IMR-90 (cell line): ENCODE results near the gene RAD23B.

Experiments
- CEBPB ChIP-seq: IDR thresholded peaks from 2 replicates; pipeline ENCODE4 v1.6.1; 2012; ENCODE audit warnings: low read depth, low read length, improper control_type of control experiment
- MAFK ChIP-seq: IDR thresholded peaks from 2 replicates; pipeline ENCODE4 v1.6.1; 2012; ENCODE audit warnings: low read depth, low read length, improper control_type of control experiment
- POLR2A ChIP-seq: IDR thresholded peaks from 2 replicates; pipeline ENCODE4 v1.6.1; 2012; ENCODE audit warnings: mild to moderate bottlenecking, low read depth, low read length
- RCOR1 ChIP-seq: IDR thresholded peaks from 2 replicates; pipeline ENCODE4 v1.6.1; 2012; ENCODE audit warnings: mild to moderate bottlenecking, low read length, improper control_type of control experiment; ENCODE audit not compliant: insufficient replicate concordance
- TF ChIP-seq, protein P1 (sequence below): conservative IDR thresholded peaks from 2 replicates; pipeline ENCODE4 v1.5.1; 2012; ENCODE audit warnings: mild to moderate bottlenecking, low read depth, low read length, improper control_type of control experiment

DNA sequence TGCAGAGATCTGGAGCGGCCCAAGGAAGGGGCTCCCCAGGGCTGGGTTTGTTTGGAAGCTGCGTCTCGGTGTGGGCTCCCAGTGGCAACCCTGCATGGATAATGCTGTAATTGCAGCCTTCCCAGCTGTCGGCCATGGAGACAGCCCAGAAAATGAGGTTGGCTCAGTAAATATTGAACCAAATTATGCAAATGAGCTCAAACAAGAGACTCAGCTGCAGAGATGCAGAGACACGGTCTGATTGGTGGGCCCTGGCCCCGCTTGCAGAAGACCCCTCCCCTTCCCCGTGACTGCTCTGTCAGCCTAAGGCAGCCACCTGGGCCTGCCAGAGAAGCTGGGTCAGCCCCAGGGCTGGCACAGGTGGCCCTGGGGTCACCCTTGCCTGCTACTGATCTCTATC lies 75.9 kb downstream of the RAD23B start:
- TF ChIP-seq, protein P1, sequence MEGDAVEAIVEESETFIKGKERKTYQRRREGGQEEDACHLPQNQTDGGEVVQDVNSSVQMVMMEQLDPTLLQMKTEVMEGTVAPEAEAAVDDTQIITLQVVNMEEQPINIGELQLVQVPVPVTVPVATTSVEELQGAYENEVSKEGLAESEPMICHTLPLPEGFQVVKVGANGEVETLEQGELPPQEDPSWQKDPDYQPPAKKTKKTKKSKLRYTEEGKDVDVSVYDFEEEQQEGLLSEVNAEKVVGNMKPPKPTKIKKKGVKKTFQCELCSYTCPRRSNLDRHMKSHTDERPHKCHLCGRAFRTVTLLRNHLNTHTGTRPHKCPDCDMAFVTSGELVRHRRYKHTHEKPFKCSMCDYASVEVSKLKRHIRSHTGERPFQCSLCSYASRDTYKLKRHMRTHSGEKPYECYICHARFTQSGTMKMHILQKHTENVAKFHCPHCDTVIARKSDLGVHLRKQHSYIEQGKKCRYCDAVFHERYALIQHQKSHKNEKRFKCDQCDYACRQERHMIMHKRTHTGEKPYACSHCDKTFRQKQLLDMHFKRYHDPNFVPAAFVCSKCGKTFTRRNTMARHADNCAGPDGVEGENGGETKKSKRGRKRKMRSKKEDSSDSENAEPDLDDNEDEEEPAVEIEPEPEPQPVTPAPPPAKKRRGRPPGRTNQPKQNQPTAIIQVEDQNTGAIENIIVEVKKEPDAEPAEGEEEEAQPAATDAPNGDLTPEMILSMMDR, result no peak
- no peak for TF ChIP-seq MAFK
- TF ChIP-seq POLR2A, result no peak
- no peak for TF ChIP-seq RCOR1
- TF ChIP-seq CEBPB, result no peak
